Esophagus (tissue), 2 donors: ENCODE data around the gene SLC16A9. TPM values are rescaled to one million over a fixed set of nuclear protein-coding genes. Genes with fewer than 3 reads are reported as not detected.

Experiments
- H3K27ac ChIP-seq, 2 donors: one replicate each; pipeline ENCODE4 v1.5.1; 2013; ENCODE audit warnings: low read depth in 2 of 2, mild to moderate bottlenecking in 2 of 2, inconsistent platforms in 1 of 2, low read length in 1 of 2, moderate library complexity in 1 of 2
- H3K27me3 ChIP-seq, 2 donors: one replicate each; pipeline ENCODE4 v1.6.1; 2013; ENCODE audit warnings: low read length in 2 of 2, control low read depth in 1 of 2, mild to moderate bottlenecking in 1 of 2; ENCODE audit not compliant: insufficient read depth in 2 of 2, control insufficient read depth in 1 of 2
- H3K36me3 ChIP-seq, 2 donors: one replicate each; pipeline ENCODE4 v1.6.1; 2013; ENCODE audit warnings: low read length in 1 of 2; ENCODE audit not compliant: control insufficient read depth in 2 of 2, insufficient read depth in 2 of 2
- H3K4me1 ChIP-seq, 2 donors: one replicate each; pipeline ENCODE4 v1.6.1; 2013; ENCODE audit warnings: low read length in 1 of 2; ENCODE audit not compliant: control insufficient read depth in 2 of 2, insufficient read depth in 2 of 2
- H3K4me3 ChIP-seq, 2 donors: one replicate each; pipeline ENCODE4 v1.5.1; 2013; ENCODE audit warnings: low read length in 2 of 2, mild to moderate bottlenecking in 2 of 2, low read depth in 1 of 2, moderate library complexity in 1 of 2
- H3K9me3 ChIP-seq, 2 donors: one replicate each; pipeline ENCODE4 v1.6.1; 2013; ENCODE audit warnings: mild to moderate bottlenecking in 2 of 2, low read depth in 1 of 2, low read length in 1 of 2, moderate library complexity in 1 of 2; ENCODE audit not compliant: control insufficient read depth in 2 of 2, insufficient read depth in 1 of 2
- WGBS, 2 donors: extraction: QIAGEN DNeasy Blood & Tissue Kit; methylation state at CpG; one replicate each; pipeline ENCODE4 v1.1.7; 2013; 5-methylcytosine and 5-hydroxymethylcytosine counted together
- polyA plus RNA-seq, 2 donors: library from polyadenylated mRNA; stranded (reverse); fragments of 200-250 nt; gene quantifications; one replicate each; pipeline ENCODE4 v1.2.3, GENCODE V29; 2013
- donor health status: healthy with polysubstance abuse.
- donor health status: Bipolar disorder and iron deficiency.

Gene SLC16A9
- polyA plus RNA-seq, 2 donors: 4.9 to 6.8 TPM

DNA sequence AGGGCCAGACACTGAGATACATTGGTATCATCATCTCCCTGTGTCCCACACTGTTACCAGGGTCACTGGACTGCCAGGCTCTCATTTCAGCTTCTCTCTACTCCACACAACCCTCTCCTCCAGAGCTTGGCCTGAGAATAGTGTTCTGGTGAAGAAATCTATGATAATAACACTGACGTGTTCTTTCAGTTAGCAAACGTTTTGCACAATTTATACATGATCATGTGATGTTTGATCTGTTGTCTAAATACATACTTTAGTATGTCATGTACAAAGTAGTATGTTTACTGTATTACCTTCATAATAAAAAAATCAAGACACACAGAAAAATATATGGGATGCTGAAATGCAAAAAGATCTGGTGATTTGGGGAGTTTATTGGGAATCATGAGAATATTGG lies 5.0 kb downstream of the SLC16A9 start:
- no peaks in the 10 kb centered on the region for H3K9me3 ChIP-seq
- peaks cover 0 to 6% of the 10 kb centered on the region in 2 donors for H3K27me3 ChIP-seq
- H3K27ac ChIP-seq: no peak overlapping the region
- 56 to 66% methylated on average over 2 of the region's 2 CpGs for whole genome bisulfite sequencing, 2 donors
- no peaks in the 10 kb centered on the region for H3K36me3 ChIP-seq
- peaks cover 0 to 5% of the 10 kb centered on the region in 2 donors for H3K4me1 ChIP-seq
- H3K4me3 ChIP-seq: no peak overlapping the region

DNA sequence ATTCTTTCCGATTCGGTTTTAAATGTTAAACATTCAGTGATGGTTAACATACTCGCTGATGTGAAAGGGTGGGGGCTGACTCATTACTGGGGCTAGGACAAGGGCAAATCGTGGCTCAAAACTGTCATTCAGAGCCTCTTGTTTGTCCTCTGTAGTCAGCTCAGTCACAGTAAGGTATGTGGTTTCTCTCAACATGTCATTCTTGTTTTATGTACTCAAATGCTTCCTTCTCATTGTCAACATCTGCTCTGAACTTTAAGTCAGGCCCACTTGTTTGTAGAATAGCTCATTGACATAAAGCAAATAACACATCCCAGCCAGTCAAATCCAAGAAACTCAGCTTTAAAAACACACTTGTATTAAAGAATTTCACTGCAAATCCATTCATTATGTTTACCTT lies 7.3 kb downstream of the SLC16A9 start:
- no peaks in the 10 kb centered on the region for H3K36me3 ChIP-seq
- no peak overlapping the region for H3K4me3 ChIP-seq
- 69 to 73% methylated on average over 4 of the region's 4 CpGs for WGBS, 2 donors
- no peaks in the 10 kb centered on the region for H3K27me3 ChIP-seq
- no peaks in the 10 kb centered on the region for H3K9me3 ChIP-seq
- no peaks in the 10 kb centered on the region for H3K4me1 ChIP-seq
- no peak overlapping the region for H3K27ac ChIP-seq

DNA sequence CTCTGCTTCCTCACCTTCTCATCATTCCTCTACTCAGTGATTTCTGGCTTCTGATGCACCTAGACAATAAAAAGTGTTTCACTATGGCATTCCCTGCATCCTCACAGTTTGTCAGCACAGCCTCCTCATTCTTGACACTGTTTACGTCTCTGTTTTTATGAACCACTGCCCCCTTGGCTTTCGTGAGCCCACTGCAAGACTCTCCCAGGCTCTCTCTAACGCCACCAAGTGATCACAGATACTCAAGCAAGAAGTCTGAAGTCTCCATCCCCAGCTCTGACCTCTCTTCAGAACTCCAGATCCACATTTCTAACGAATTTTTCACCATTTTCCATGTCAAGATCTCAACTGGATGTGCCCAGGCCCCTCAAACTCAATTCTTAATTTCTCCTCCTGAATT lies 8.9 kb downstream of the SLC16A9 start:
- Histone ChIP-seq H3K4me3 (no peak overlapping the region), H3K27ac (no peak overlapping the region), H3K4me1 (no peaks in the 10 kb centered on the region), H3K36me3 (no peaks in the 10 kb centered on the region), H3K9me3 (no peaks in the 10 kb centered on the region), H3K27me3 (no peaks in the 10 kb centered on the region)
- 62% methylated on average over 4 of the region's 4 CpGs for WGBS, 2 donors

DNA sequence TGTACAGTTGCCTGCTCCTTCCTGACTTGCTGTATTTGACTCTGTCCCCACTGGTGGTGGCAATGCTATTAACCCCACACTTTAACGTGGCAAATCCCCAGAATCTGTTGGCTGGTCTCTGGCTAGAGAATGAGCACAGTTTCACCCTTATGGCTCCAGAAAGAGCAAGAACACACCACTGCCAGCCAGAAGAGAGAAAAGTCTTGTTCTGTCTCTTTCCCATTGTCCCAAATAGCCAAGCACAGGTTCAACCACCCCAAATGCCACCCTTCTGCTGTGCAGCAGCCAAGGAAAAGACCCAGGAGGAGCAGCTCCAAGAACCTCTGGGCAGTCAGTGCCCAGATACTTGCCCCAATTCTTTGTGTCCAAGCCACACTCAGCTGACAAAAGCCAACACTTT lies 11.3 kb downstream of the SLC16A9 start:
- no peaks in the 10 kb centered on the region for H3K4me1 ChIP-seq
- no peak overlapping the region for H3K4me3 ChIP-seq
- no peaks in the 10 kb centered on the region for H3K27me3 ChIP-seq
- 62 to 67% methylated on average over 1 of the region's 1 CpG for WGBS, 2 donors
- no peaks in the 10 kb centered on the region for H3K9me3 ChIP-seq
- H3K36me3 ChIP-seq: no peaks in the 10 kb centered on the region
- no peak overlapping the region for H3K27ac ChIP-seq

DNA sequence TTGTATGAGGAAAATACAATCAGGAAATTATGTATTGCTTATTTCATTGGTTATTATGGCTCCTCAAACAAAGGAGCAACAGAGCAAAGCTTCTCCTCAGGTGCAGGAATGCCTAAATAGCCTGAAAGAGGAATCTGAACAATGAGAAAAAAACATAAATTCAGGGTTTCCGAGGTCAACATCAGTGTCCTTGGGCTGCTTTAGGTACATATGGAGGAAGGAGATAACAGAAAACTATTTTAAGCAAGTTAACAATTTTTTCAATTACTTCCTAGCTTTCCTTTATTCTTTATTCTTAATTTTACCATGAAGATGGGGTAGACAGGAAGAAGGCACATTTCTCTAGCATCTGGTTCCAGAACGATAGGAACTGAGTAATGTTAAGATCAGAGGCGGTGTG lies 14.0 kb downstream of the SLC16A9 start:
- Histone ChIP-seq H3K27me3 (no peaks in the 10 kb centered on the region), H3K4me1 (no peaks in the 10 kb centered on the region), H3K36me3 (no peaks in the 10 kb centered on the region), H3K27ac (no peak overlapping the region), H3K9me3 (no peaks in the 10 kb centered on the region), H3K4me3 (no peak overlapping the region)
- WGBS, 2 donors: 75 to 78% methylated on average over 3 of the region's 3 CpGs

DNA sequence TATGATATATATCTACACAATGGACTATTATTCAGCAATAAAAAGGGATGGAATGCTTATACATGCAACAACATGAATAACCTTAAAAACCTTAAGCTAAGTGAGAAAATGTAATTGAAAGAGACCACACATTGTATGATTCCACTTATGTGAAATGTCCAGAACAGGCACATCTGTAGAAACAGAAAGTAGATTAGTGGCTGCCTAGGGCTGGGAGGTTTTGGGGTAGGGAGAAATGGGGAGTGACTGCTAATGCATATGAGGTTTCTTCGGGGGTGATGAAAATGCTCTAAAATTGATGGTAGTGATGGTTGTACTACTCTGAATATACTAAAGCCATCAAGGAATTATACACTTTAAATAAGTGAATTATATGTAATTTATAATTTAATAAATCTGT lies 14.7 kb downstream of the SLC16A9 start:
- WGBS, 2 donors: 97 to 98% methylated on average over 1 of the region's 1 CpG
- no peaks in the 10 kb centered on the region for H3K36me3 ChIP-seq
- no peaks in the 10 kb centered on the region for H3K9me3 ChIP-seq
- H3K4me3 ChIP-seq: no peak overlapping the region
- no peaks in the 10 kb centered on the region for H3K27me3 ChIP-seq
- no peak overlapping the region for H3K27ac ChIP-seq
- no peaks in the 10 kb centered on the region for H3K4me1 ChIP-seq

DNA sequence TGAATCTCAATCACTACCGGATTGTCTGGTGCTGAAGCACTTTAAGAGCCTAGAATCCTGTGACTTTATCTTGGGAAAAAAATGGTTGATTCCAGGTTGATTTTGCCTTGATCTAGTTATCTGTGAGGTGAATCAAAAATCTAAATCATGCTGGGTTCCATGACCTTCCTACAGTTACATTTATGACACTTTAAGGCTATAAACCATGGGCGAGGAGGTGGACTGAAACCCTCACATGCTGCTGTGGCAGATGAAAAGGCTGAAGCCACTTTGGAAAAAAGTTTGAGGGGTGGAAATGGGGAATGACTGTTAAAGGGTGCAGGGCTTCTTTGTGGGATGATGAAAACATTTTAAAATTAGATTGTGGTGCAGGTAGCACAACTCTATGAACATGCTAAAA lies 17.5 kb downstream of the SLC16A9 start:
- Histone ChIP-seq H3K27ac (no peak overlapping the region), H3K4me3 (no peak overlapping the region), H3K36me3 (no peaks in the 10 kb centered on the region), H3K27me3 (no peaks in the 10 kb centered on the region), H3K9me3 (no peaks in the 10 kb centered on the region), H3K4me1 (no peaks in the 10 kb centered on the region)
- 88 to 90% methylated on average over 2 of the region's 2 CpGs for WGBS, 2 donors

DNA sequence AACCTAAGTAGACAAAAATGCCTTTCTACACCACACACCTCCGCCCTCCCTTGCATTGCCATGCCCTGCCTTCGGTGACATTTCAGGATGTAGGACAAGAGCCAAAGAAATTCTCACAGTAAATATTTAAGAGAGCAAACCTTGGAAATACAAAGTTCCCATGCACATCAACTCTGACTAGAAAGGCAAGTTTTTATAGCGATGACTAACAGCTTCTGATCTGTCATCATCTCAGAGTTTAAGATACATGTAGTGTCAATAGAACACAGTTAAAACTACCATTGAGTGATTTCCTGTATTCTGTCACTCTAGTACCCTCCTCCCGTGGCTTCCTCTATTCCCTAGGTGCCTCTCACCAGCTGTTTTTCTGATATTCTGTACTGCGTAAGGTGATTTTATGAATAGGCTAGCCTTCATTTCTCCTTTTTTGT lies 20.7 kb downstream of the SLC16A9 start:
- no peaks in the 10 kb centered on the region for H3K27me3 ChIP-seq
- peak overlapping the region; percentile 65 to 76 for H3K27ac ChIP-seq
- 47 to 57% methylated on average over 5 of the region's 5 CpGs for WGBS, 2 donors
- no peaks in the 10 kb centered on the region for H3K9me3 ChIP-seq
- no peak overlapping the region for H3K4me3 ChIP-seq
- H3K4me1 ChIP-seq: no peaks in the 10 kb centered on the region
- no peaks in the 10 kb centered on the region for H3K36me3 ChIP-seq

DNA sequence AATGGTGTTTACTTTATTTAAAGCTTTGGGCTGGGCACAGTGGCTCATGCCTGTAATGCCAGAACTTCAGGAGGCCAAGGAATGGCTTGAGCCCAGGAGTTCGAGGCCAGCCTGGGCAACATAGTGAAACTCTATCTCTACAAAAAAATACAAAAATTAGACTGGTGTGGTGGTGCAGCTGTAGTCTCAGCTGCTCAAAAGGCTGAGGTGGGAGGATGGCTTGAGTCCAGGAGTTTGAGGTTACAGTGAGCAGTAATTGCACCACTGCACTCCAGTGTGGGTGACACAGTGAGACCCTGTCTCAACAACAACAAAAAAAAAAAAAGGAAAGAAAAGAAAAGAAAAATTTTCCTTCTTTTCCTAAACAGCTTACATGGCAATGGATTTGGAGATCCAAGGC lies 22.0 kb downstream of the SLC16A9 start:
- Histone ChIP-seq H3K9me3 (no peaks in the 10 kb centered on the region), H3K27ac (peak overlapping the region; percentile 47 to 49)
- WGBS, 2 donors: 89 to 100% methylated on average over 1 of the region's 1 CpG

DNA sequence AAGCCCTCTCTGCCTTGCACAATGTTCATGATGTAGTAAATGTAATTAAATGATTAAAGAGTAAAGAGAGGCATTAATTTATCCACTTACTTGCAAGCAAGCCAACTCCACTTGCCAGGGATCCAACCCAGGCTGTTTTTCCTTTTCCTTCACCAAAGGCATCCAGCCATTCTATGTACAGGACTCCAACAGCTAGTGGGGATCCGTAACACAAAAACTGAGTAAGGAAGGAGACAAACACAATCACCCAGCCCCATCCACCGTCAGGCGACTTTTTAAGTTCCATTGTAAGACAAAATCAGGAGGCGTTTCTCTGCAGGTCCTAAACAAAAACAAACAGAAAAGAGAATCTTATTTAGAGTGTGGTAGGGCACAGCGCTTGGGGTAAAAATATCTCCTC lies 25.6 kb downstream of the SLC16A9 start:
- 90 to 91% methylated on average over 5 of the region's 5 CpGs for WGBS, 2 donors
- Histone ChIP-seq H3K27me3 (no peaks in the 10 kb centered on the region), H3K4me1 (no peaks in the 10 kb centered on the region), H3K27ac (peak overlapping the region in 1 of 2 donors; percentile 34), H3K9me3 (no peaks in the 10 kb centered on the region), H3K36me3 (no peaks in the 10 kb centered on the region), H3K4me3 (no peak overlapping the region)

More for the DNA sequence above, 22.0 kb downstream of the SLC16A9 start:
- no peaks in the 10 kb centered on the region for H3K27me3 ChIP-seq
- no peaks in the 10 kb centered on the region for H3K4me1 ChIP-seq
- no peak overlapping the region for H3K4me3 ChIP-seq
- no peaks in the 10 kb centered on the region for H3K36me3 ChIP-seq
